Stimulated activated CD4-positive, alpha-beta T cell treated with anti-CD3 and anti-CD28 coated beads, Interleukin-4, amount 100 ng/mL, for 1 hour (primary cell): ENCODE measurements around the gene ZNF652.

Experiments
- DNase-seq: peaks from one replicate; pipeline ENCODE4 v3.0.0-alpha.2; 2020

The ZNF652 gene

GRCh38 chr17:49356320-49356719, 5.7 kb downstream of the ZNF652 start:
- DNase-seq: no peak

GRCh38 chr17:49353607-49354006, 8.4 kb downstream of the ZNF652 start:
- no peak for DNase-seq

GRCh38 chr17:49352587-49353154, 9.4 kb downstream of the ZNF652 start:
- no peak for DNase-seq

- DNase-seq: no peak
Observed at GRCh38 chr17:49351572-49352140, 10.4 kb downstream of the ZNF652 start.

GRCh38 chr17:49349541-49349940, 12.5 kb downstream of the ZNF652 start:
- DNase-seq: no peak

- no peak for DNase-seq
Observed at GRCh38 chr17:49344914-49345313, 17.1 kb downstream of the ZNF652 start.

- DNase-seq: no peak
Observed at GRCh38 chr17:49343273-49343672, 18.8 kb downstream of the ZNF652 start.

GRCh38 chr17:49342575-49342936, 19.5 kb downstream of the ZNF652 start:
- DNase-seq: no peak

GRCh38 chr17:49341356-49341755, 20.7 kb downstream of the ZNF652 start:
- no peak for DNase-seq

GRCh38 chr17:49339354-49339753, 22.7 kb downstream of the ZNF652 start:
- no peak for DNase-seq

- no peak for DNase-seq
Observed at GRCh38 chr17:49338883-49339282, 23.2 kb downstream of the ZNF652 start.

- DNase-seq: no peak
Observed at GRCh38 chr17:49337884-49338283, 24.2 kb downstream of the ZNF652 start.

- no peak for DNase-seq
Observed at GRCh38 chr17:49334744-49335512, 27.1 kb downstream of the ZNF652 start.

GRCh38 chr17:49333804-49334203, 28.2 kb downstream of the ZNF652 start:
- no peak for DNase-seq

GRCh38 chr17:49327835-49328784, 33.9 kb downstream of the ZNF652 start:
- no peak for DNase-seq

- DNase-seq: no peak
Observed at GRCh38 chr17:49325980-49326379, 36.1 kb downstream of the ZNF652 start.

- no peak for DNase-seq
Observed at GRCh38 chr17:49318435-49318965, 43.5 kb downstream of the ZNF652 start.

- DNase-seq: no peak
Observed at GRCh38 chr17:49316889-49317675, 45.0 kb downstream of the ZNF652 start.

GRCh38 chr17:49316258-49316570, 45.8 kb downstream of the ZNF652 start:
- no peak for DNase-seq

GRCh38 chr17:49315551-49316257, 46.3 kb downstream of the ZNF652 start:
- DNase-seq: peak; percentile 70

GRCh38 chr17:49312722-49313121, 49.3 kb downstream of the ZNF652 start:
- no peak for DNase-seq

- no peak for DNase-seq
Observed at GRCh38 chr17:49299996-49300395, 62.1 kb downstream of the ZNF652 start.
